ENCODE results near the gene CREBRF.
"Not testable (repeated sequence)": the region's sequence is repeated elsewhere in the genome, so short reads cannot be mapped to it uniquely, and the experiment has no call there.

CREBRF gene

GRCh38 chr5:173039188-173039587 is 17.0 kb upstream of the CREBRF start:
- no peak for DNase-seq (ENCODE audit: low read depth)

DNA sequence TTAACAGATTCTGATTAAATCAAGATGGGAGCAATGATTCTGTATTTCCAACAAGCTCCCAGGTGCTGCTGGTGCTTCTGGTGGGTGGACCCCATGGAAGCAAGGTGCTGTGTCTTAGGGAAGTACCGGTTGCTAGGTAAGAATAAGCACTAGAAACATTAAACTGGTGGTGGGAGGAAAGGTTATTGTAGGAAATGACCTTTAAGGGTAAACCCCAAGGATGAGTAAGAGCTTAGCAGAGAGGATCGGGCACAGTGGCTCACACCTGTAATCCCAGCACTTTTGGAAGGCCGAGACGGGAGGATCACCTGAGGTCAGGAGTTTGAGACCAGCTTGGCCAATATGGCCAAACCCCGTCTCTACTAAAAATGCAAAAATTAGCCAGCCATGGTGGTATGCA is 16.2 kb upstream of the CREBRF start:
- no peak for DNase-seq (ENCODE audit: low read depth)

GRCh38 chr5:173041881-173042762 is 14.0 kb upstream of the CREBRF start:
- peak; percentile 41 for DNase-seq (ENCODE audit: low read depth)

GRCh38 chr5:173042763-173043107 is 13.4 kb upstream of the CREBRF start:
- DNase-seq (ENCODE audit: low read depth) = no peak

DNA sequence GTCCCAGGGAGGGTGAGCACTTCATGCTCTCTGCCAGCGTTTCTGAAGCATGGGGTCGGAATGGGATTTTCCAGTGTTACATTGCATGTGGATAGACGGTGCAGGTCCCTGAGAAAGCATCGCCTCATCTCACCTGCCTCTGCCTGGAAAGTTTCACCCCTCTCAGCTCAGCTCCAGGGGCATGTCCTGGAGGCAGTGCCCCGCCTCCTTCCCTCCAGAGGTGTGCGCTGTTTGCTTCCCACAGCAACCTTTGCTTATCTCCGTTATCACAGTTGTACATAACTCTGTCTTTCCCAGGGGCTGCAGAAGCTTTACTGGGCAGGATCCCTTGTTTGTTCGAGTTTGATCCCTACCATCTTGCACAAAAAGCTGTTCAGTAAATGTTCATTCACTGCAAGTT is 10.7 kb upstream of the CREBRF start:
- DNase-seq (ENCODE audit: low read depth) = no peak

DNA sequence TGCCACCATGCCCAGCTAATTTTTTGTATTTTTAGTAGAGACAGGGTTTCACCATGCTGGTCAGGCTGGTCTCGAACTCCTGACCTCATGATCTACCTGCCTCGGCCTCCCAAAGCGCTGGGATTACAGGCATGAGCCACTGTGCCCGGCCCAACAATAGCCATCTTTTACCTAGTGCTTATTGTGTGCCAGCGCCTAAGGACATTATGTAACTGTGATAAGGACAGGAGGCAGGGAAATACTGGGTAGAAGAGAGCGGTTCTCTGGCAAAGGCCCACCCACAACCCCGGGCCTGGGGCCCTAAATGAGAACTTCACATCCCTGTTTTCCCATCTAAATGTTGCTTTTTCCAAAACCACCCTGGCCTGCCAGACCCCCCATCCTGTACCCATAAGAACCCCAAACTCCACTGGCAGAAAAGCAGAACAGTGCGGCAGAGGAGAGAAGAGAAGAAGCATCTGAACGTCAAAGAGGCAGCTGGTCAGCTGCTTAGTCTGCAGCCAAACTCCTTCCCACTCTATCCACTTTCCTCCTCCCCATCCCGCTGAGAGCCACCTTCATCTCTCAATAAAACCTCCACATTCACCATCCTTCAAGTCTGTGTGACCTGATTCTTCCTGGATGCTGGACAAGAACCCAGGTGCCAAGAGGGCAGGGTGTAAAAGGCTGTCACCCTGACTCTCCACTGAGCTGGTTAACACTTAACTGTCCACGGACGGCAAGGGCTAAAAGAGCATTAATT is 8.9 kb upstream of the CREBRF start:
- not testable (repeated sequence) for DNase-seq (ENCODE audit: low read depth)

DNA sequence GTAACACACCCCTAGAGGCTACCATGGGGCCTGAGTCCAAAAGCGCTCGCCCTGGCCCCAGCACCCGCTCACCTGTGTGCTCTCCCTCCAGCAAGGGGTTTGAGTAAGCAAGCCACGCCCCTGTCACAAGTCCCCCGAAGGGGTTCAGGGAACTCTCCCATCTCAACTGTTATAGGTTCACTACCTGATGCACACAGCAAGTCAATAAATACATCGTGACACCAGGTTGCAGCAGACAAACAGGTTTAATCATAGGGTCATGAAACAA is 8.4 kb upstream of the CREBRF start:
- DNase-seq (ENCODE audit: low read depth) = no peak

DNA sequence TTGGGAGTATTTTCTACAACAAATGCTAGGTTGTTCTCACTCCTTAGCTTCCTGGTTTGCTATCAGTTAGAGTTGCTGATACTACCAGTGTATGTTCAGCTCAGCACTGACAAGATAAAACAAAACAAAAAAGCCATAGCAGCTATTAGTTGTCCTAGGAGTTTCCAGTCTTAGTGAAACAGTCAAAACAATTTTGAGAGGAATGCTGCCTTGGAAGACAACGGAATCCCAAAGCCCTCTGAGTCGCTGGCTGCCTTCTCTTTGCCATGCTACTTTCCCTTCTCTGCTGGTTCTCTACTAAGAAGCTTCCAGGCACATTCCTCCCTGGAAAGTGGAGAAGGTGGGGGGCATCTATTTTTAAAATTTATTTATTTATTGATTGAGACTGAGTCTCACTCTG is 5.4 kb upstream of the CREBRF start:
- no peak for DNase-seq (ENCODE audit: low read depth)

- peak; percentile 80 for DNase-seq (ENCODE audit: low read depth)
These were observed 4.4 kb upstream of the CREBRF start for GRCh38 chr5:173051746-173052145.

DNA sequence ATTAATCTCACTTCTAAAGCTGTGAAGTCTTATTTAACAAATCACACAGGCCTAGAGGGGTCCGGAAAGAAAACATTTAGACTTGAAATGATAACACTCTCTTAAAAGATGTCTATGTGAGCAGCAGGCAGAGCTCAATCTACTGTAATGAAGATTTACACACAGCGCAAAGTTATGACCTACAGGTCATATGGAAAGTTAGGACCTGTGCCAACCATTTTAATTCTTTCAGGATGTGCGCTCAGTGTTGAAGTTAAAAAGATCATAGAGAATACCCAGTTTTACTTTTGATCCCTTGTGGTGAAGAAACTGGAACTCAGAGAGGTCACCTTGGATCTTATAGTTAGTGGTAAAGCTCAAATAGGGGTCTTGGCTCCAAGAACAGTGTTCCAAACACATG is 3.1 kb upstream of the CREBRF start:
- DNase-seq (ENCODE audit: low read depth) = no peak

DNA sequence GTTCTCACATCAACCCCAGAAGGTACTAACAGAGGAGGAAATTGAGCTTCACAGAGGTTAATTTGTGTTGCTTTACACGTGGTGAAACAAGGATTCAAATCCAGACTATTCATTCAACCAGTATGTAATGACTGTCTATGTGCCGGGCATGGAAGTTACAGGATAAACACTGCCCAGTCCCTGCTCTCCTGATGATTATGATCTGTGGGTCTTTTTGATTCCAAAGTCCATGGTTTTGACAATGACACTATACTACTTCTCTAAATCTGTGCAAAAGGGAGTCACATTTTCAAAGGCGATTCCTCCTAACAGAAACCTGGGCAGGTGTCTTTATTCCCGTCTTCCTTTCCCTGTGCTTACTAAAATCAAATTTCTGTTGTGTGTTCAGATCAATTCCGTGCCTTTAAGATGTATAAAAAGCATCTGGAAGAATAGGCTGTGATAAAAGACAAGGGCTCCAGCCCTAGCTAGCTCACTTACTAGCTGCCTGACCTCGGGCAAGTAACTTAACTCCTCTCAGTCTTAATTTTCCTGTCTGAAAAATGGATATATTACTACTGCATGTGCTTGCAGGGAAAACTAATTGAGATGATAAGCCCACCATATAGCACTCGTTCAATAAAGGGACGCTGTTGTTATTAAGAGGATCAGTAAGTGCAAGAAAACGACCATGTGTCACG is 970 bp upstream of the CREBRF start:
- no peak for DNase-seq (ENCODE audit: low read depth)

DNA sequence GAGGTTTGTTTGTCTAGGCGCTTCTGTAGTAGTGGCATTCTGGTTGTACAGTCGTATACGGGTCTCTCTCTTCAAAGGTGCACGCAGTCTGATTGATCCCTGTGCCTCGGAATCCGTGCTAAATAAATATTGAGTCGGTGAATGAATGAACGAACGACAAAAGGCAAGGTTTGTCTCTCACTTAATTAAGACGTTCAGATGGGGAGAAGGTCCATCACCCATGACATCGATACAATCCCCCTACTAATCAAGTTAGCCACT is 500 bp upstream of the CREBRF start:
- DNase-seq (ENCODE audit: low read depth) = no peak

DNA sequence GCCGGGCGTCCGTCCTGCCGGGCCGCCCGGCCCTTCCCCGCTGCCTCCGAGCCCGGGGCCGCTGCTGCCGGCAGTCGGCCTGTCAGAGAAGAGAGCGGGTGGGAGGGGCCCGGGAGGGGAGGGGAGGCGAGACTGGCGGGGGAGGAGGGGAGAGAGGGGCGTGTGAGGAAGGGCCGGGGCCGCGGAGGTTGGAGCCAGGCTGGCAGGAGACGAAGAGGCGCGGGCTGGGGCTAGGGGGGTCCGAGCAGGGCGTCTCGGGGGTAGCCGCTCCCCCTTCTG is 570 bp downstream of the CREBRF start:
- DNase-seq (ENCODE audit: low read depth) = no peak

DNA sequence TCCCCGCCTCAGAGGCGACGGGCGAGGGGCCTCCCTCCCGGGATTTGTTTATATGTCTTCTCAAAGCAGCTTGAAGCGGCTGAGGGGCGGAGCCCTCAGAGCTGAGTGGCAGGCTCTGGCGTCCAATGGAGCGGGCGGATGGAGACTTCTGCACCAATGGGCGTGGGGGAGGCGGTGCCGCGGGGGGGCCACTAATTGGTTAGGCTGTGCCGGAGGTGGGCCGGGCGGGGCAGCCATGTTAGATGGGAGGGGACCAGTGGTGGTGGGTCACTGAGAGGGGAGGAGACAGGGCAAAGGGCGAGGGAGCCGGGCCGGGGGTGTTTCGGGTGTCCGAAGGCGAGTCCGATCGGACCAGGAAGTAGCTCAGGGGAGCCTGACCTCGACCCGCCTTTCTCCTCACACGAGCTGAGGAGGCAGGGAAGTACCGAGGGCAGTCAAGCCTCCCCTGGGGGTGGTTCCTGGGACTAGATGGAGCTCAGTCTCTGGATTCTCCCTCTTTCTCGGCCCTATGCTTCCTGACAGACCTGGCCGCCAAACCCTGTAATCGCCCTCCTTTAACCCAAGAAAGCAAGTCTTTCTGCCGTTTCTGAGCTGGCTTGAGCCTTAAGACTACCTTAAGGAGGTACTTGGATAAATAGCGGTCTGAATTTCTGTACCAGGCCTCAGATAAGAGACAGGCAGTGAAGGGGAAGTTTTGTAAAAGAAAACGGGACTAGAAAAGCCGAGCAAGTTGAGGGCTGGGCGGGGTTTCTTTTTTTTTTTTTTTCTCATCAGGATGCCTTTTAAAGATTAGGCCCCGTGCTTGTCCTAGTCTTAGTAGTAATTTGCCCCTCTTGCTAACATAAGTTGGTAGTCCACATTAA is 1.1 kb downstream of the CREBRF start:
- DNase-seq (ENCODE audit: low read depth) = peak; percentile 99

- no peak for DNase-seq (ENCODE audit: low read depth)
These were observed 6.0 kb downstream of the CREBRF start for GRCh38 chr5:173062141-173062540.

GRCh38 chr5:173065155-173065554 is 9.0 kb downstream of the CREBRF start:
- DNase-seq (ENCODE audit: low read depth) = no peak

DNA sequence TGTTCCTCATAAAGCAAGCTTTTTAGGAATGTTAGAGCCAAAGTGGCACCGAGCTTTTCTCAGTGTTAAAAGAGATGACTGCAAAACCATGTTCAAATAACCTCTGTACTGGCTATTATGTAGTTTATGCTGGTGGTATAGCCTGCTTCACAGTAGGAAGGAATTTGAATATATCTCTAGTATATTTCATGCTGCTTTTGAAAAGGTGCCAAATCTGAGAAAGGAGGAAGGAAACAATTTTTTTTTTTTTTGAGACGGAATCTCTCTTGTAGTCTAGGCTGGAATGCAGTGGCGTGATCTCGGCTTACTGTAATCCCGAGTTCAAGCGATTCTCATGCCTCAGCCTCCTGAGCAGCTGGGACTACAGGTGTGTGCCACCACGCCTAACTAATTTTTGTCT is 13.5 kb downstream of the CREBRF start:
- no peak for DNase-seq (ENCODE audit: low read depth)

- no peak for DNase-seq (ENCODE audit: low read depth)
These were observed 19.1 kb downstream of the CREBRF start for GRCh38 chr5:173075137-173075843.

DNA sequence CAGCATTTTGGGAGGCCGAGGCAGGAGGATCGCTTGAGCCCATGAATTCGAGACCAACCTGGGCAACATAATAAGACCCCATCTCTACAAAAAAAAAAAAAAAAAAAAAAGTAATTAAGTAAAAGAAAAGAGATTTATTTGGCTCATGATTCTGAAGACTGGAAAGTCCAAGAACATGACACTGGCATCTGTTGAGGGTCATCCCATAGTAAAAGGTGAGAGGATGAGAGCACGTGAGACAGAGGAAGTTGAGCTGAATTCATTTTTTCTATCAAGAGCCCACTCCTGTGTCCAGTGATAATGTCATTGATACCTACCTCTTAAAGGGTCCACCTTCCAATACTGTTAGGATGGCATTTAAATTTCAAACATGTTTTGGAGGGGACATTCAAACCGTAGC is 19.8 kb downstream of the CREBRF start:
- no peak for DNase-seq (ENCODE audit: low read depth)

- not testable (repeated sequence) for DNase-seq (ENCODE audit: low read depth)
These were observed 20.3 kb downstream of the CREBRF start for GRCh38 chr5:173076471-173076870.

- DNase-seq (ENCODE audit: low read depth) = no peak
These were observed 22.7 kb downstream of the CREBRF start for GRCh38 chr5:173078878-173079277.

DNA sequence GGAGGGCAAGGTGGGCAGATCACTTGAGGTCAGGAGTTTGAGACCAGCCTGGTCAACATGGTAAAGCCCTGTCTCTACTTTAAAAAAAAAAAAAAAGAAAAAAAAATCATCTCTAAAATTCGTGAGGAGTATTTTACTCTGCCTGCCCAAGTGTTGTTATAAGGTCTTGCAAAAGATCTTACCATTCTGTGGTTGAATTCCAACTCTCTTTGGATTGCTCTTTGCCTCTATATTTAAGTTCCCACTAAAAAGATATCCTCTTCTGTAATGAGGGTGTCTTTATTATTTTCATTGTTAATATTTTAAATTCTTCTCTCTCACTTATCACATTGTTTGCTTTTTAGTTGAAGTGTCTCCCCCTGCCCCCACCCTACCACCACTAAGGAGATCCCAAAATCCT is 33.4 kb downstream of the CREBRF start:
- DNase-seq (ENCODE audit: low read depth) = no peak
